WTC11 (cell line): ENCODE data around the gene CTSO. TPM values are rescaled to one million over a fixed set of nuclear protein-coding genes. Genes with fewer than 3 reads are reported as not detected.

Experiments
- ATAC-seq: fragments of 200-7000 bp; cut with Tn5 transposase; 2 replicates; pipeline ENCODE4 v1.10.0; 2021; ENCODE audit warnings: mild to moderate bottlenecking, moderate library complexity
- CTCF ChIA-PET: fragments of 300-600 bp; sonication (Branson Sonifier 250); formaldehyde crosslinking; loops from one replicate; lab custom pipeline; 2021; ENCODE audit warnings: antibody characterized with exemption; lab: Charles Lee
- POLR2A ChIA-PET: fragments of 350-600 bp; sonication (Branson Sonifier 250); formaldehyde crosslinking; loops from one replicate; lab custom pipeline; 2021; ENCODE audit warnings: antibody characterized with exemption; lab: Charles Lee
- DNase-seq: peaks from one replicate; pipeline ENCODE4 v3.0.0; 2021; ENCODE audit warnings: low spot score
- H3K27ac Mint-ChIP-seq: 2 replicates; pipeline ENCODE4 v1.8.0; 2021; ENCODE audit warnings: mixed read lengths
- H3K27me3 Mint-ChIP-seq: 2 replicates; pipeline ENCODE4 v1.8.0; 2021; ENCODE audit warnings: low read depth, mild to moderate bottlenecking, moderate library complexity, mixed read lengths
- H3K36me3 Mint-ChIP-seq: 2 replicates; pipeline ENCODE4 v1.8.0; 2021; ENCODE audit warnings: mixed read lengths
- H3K4me1 Mint-ChIP-seq: 2 replicates; pipeline ENCODE4 v1.8.0; 2022; ENCODE audit warnings: mixed read lengths
- H3K4me3 Mint-ChIP-seq: 2 replicates; pipeline ENCODE4 v1.8.0; 2021; ENCODE audit warnings: mild to moderate bottlenecking, moderate library complexity, mixed read lengths
- H3K9me3 Mint-ChIP-seq: 2 replicates; pipeline ENCODE4 v1.8.0; 2021; ENCODE audit warnings: mixed read lengths
- AR ChIP-seq: fragments of 250-450 bp; sonication (Bioruptor Pico); IDR thresholded peaks from 2 replicates; pipeline ENCODE4 v1.9.0; 2021; ENCODE audit warnings: mild to moderate bottlenecking
- ATF1 ChIP-seq: sonication (generic); formaldehyde crosslinking; IDR thresholded peaks from 2 replicates; pipeline ENCODE4 v1.8.1; 2023; ENCODE audit warnings: mild to moderate bottlenecking, moderate library complexity, missing genetic modification reagents
- ATF6 ChIP-seq: sonication (generic); formaldehyde crosslinking; IDR thresholded peaks from 2 replicates; pipeline ENCODE4 v1.8.1; 2023; ENCODE audit warnings: mild to moderate bottlenecking, missing genetic modification reagents
- CDX4 ChIP-seq: fragments of 250-450 bp; sonication (Bioruptor Pico); IDR thresholded peaks from 2 replicates; pipeline ENCODE4 v1.9.0; 2021; ENCODE audit warnings: moderate library complexity, mild to moderate bottlenecking, inconsistent platforms, borderline replicate concordance
- CREB1 ChIP-seq: sonication (generic); formaldehyde crosslinking; IDR thresholded peaks from 2 replicates; pipeline ENCODE4 v1.8.0; 2023; ENCODE audit warnings: mild to moderate bottlenecking, missing genetic modification reagents
- ELF4 ChIP-seq: sonication (generic); formaldehyde crosslinking; IDR thresholded peaks from 2 replicates; pipeline ENCODE4 v1.8.1; 2022; ENCODE audit warnings: low read depth, mild to moderate bottlenecking, moderate library complexity, missing genetic modification reagents
- EMX1 ChIP-seq: fragments of 250-450 bp; sonication (Bioruptor Pico); IDR thresholded peaks from 2 replicates; pipeline ENCODE4 v1.8.0; 2021; ENCODE audit warnings: mild to moderate bottlenecking
- ETV6 ChIP-seq: sonication (generic); formaldehyde crosslinking; IDR thresholded peaks from 2 replicates; pipeline ENCODE4 v1.8.1; 2022; ENCODE audit warnings: mild to moderate bottlenecking, missing genetic modification reagents
- FOXP4 ChIP-seq: sonication (generic); formaldehyde crosslinking; IDR thresholded peaks from 2 replicates; pipeline ENCODE4 v1.8.0; 2022; ENCODE audit warnings: mild to moderate bottlenecking, missing genetic modification reagents
- GABPB1 ChIP-seq: sonication (generic); formaldehyde crosslinking; IDR thresholded peaks from 2 replicates; pipeline ENCODE4 v1.8.1; 2023; ENCODE audit warnings: mild to moderate bottlenecking, missing genetic modification reagents
- HMGA2 ChIP-seq: fragments of 250-450 bp; sonication (Bioruptor Pico); IDR thresholded peaks from 2 replicates; pipeline ENCODE4 v1.4.0; 2021; ENCODE audit warnings: mild to moderate bottlenecking, moderate library complexity
- HMGXB4 ChIP-seq: sonication (generic); formaldehyde crosslinking; IDR thresholded peaks from 2 replicates; pipeline ENCODE4 v1.8.1; 2023; ENCODE audit warnings: mild to moderate bottlenecking, moderate library complexity, missing genetic modification reagents
- IRF1 ChIP-seq: sonication (generic); formaldehyde crosslinking; IDR thresholded peaks from 2 replicates; pipeline ENCODE4 v1.8.0; 2023; ENCODE audit warnings: missing genetic modification reagents
- JAZF1 ChIP-seq: fragments of 250-450 bp; sonication (Bioruptor Pico); IDR thresholded peaks from 2 replicates; pipeline ENCODE4 v1.9.0; 2021; ENCODE audit warnings: moderate library complexity, mild to moderate bottlenecking, inconsistent platforms
- MXD4 ChIP-seq: fragments of 250-450 bp; sonication (Bioruptor Pico); IDR thresholded peaks from 2 replicates; pipeline ENCODE4 v1.8.0; 2021; ENCODE audit warnings: mild to moderate bottlenecking, moderate library complexity, borderline replicate concordance
- MYBL2 ChIP-seq: sonication (generic); formaldehyde crosslinking; IDR thresholded peaks from 2 replicates; pipeline ENCODE4 v1.8.1; 2023; ENCODE audit warnings: mild to moderate bottlenecking, moderate library complexity, missing genetic modification reagents
- NR1H2 ChIP-seq: sonication (generic); formaldehyde crosslinking; IDR thresholded peaks from 2 replicates; pipeline ENCODE4 v1.9.0; 2021; ENCODE audit warnings: mild to moderate bottlenecking, moderate library complexity, missing genetic modification reagents
- NR2C2 ChIP-seq: sonication (generic); formaldehyde crosslinking; IDR thresholded peaks from 2 replicates; pipeline ENCODE4 v1.8.0; 2022; ENCODE audit warnings: mild to moderate bottlenecking, missing genetic modification reagents
- SOX15 ChIP-seq: fragments of 250-450 bp; sonication (Bioruptor Pico); IDR thresholded peaks from 2 replicates; pipeline ENCODE4 v1.9.0; 2021; ENCODE audit warnings: mild to moderate bottlenecking
- TEAD4 ChIP-seq: sonication (generic); formaldehyde crosslinking; IDR thresholded peaks from 2 replicates; pipeline ENCODE4 v1.8.0; 2022; ENCODE audit warnings: mild to moderate bottlenecking, missing genetic modification reagents
- TP53 ChIP-seq: sonication (generic); formaldehyde crosslinking; IDR thresholded peaks from 2 replicates; pipeline ENCODE4 v1.8.1; 2023; ENCODE audit warnings: mild to moderate bottlenecking, missing genetic modification reagents
- ZNF121 ChIP-seq: sonication (generic); formaldehyde crosslinking; IDR thresholded peaks from 2 replicates; pipeline ENCODE4 v1.8.0; 2023; ENCODE audit warnings: missing genetic modification reagents
- ZNF263 ChIP-seq: sonication (generic); formaldehyde crosslinking; IDR thresholded peaks from 2 replicates; pipeline ENCODE4 v1.8.1; 2022; ENCODE audit warnings: low read depth, mild to moderate bottlenecking, moderate library complexity, missing genetic modification reagents
- ZNF396 ChIP-seq: fragments of 250-450 bp; sonication (Bioruptor Pico); IDR thresholded peaks from 2 replicates; pipeline ENCODE4 v1.8.0; 2021; ENCODE audit warnings: mild to moderate bottlenecking, moderate library complexity, borderline replicate concordance
- total RNA-seq: library from RNA; stranded (reverse); gene quantifications from 3 replicates; pipeline ENCODE4 v1.2.3, GENCODE V29; 2021

The CTSO gene
- total RNA-seq, 1 experiment from 2014 or later = 1.2 TPM

GRCh38 chr4:155883895-155884294 lies 69.8 kb downstream of the CTSO start:
- CTCF ChIA-PET = no interaction called here
- POLR2A ChIA-PET = interaction anchor here (0.7 kb wide), 1 partner anchor 14 kb away, joined by 4 read pairs; no protein-coding TSS in a partner anchor
- H3K4me3 Mint-ChIP-seq = no peak overlapping the region
- no peak overlapping the region for H3K27ac Mint-ChIP-seq
- ATAC-seq = no peak
- no peak for DNase-seq
- peaks cover 12% of the 10 kb centered on the region for H3K4me1 Mint-ChIP-seq
- H3K27me3 Mint-ChIP-seq = no peaks in the 10 kb centered on the region; the same call in 1 of the 2 replicates
- peaks cover 42% of the 10 kb centered on the region for H3K9me3 Mint-ChIP-seq
- H3K36me3 Mint-ChIP-seq = peaks cover 18% of the 10 kb centered on the region
- TF ChIP-seq SOX15 (CRISPR knock-in tag) (no peak), AR (CRISPR knock-in tag) (no peak), ETV6 (CRISPR knock-in tag) (no peak), ZNF396 (CRISPR knock-in tag) (no peak), FOXP4 (no peak), GABPB1 (CRISPR knock-in tag) (no peak), HMGXB4 (CRISPR knock-in tag) (no peak), TEAD4 (CRISPR knock-in tag) (no peak), ZNF263 (no peak), MXD4 (no peak), TP53 (CRISPR knock-in tag) (no peak), ZNF121 (no peak), CDX4 (CRISPR knock-in tag) (no peak), ELF4 (CRISPR knock-in tag) (no peak), JAZF1 (CRISPR knock-in tag) (no peak)

- H3K27ac Mint-ChIP-seq = no peak overlapping the region
- H3K4me1 Mint-ChIP-seq = peaks cover 22% of the 10 kb centered on the region
- H3K27me3 Mint-ChIP-seq = no peaks in the 10 kb centered on the region; the same call in 1 of the 2 replicates
- CTCF ChIA-PET = no interaction called here
- H3K36me3 Mint-ChIP-seq = peaks cover 37% of the 10 kb centered on the region
- peaks cover 58% of the 10 kb centered on the region for H3K9me3 Mint-ChIP-seq
- POLR2A ChIA-PET = no interaction called here
- ATAC-seq (no peak), DNase-seq (no peak)
- no peak overlapping the region for H3K4me3 Mint-ChIP-seq
- TF ChIP-seq MYBL2 (CRISPR knock-in tag) (no peak), NR2C2 (CRISPR knock-in tag) (no peak), ATF1 (CRISPR knock-in tag) (no peak), EMX1 (CRISPR knock-in tag) (no peak), CREB1 (CRISPR knock-in tag) (no peak), ATF6 (CRISPR knock-in tag) (no peak), IRF1 (no peak), HMGA2 (CRISPR knock-in tag) (no peak), NR1H2 (CRISPR knock-in tag) (no peak), AR (CRISPR knock-in tag) (no peak)
These were observed 72.1 kb downstream of the CTSO start for GRCh38 chr4:155881555-155881954.
